CD4-positive, alpha-beta T cell treated with Interleukin-1 beta for 1 hour (primary cell): ENCODE results near the gene CALHM6.
"Not testable (repeated sequence)": the region's sequence is repeated elsewhere in the genome, so short reads cannot be mapped to it uniquely, and the experiment has no call there.

ENCODE experiments used
- DNase-seq, 2 donors: peaks; one replicate each; pipeline ENCODE4 v3.0.0-alpha.2; 2020 to 2022

CALHM6 gene

DNA sequence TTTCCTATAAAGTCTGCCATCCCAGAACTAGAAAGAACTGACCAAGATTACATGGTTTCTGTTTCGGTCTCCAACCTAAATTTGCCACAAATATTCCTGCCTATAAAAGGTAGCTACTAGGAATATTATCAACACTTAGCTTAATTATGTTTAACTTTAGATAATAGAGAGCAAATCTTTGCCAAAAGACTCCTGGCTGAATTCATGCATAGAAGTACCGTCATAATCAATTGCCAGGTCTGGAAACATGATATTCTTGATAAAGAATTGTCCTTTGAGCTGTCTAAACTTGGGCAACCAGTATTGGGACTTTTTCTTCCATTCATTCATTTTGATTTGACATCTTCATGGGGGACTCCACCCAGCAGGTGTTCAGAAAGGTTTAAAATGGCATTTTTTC is 22.4 kb downstream of the CALHM6 start:
- DNase-seq, result no peak

DNA sequence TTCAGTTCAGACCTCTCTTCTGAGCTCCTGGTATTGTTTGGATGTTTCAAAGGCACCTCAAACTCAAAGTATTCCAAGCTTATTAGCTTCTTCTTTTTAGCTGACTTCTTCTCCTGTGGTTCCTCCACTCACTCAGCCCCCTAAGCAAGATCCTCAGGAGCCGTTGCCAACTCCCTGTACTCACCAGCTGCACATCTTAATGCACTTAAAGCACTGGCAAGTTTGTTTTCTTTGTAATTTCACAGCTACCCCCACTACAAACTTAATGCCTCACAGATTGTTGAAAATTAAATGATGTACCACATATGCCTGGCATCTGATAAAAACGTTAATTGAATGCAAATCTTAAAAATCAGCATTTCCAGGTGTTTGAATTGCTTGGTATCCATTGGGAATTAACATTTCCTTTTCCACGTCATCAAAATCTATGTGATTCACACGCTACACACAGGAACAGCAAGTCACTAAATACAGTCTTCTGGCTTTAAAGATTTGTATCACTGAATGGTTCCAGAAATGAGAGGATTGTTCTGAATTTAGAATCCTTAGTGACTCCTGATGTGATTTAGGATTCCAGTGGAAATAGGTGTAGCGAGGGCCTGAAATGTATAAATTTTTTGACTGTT is 24.5 kb downstream of the CALHM6 start:
- DNase-seq, result no peak

DNA sequence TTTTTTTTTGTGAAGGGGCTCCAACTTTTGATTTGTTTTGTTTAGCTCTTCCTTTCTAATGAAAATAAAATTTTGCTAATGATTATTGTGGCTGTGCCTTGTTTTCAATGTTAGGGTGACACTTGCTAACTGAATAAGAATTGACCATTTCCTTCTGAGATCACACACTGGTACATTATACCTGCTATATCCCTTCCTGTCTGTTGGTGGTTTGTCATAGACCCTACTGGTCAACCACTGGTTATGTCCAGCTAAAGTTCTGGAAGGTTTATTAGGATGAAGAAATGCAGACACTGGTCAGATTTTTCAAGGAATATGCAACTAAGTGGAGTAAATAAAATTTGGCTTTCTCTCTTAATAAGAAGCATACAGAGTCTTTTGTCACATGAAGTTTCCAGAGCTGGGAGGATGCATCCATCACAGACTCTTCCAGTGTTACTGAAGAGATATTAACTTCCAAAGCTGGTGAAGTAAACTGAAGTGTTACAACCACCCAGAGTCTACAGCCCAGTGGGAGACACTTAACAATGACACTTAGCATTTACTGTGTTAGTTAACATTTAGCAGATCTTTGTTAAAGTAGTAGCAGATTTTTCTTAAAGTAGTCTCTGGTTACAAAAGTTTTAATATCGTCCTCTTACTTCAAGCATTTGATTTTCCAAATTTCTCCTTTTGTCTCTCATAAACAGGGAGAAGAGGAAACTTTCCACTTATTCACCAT is 30.6 kb downstream of the CALHM6 start:
- DNase-seq, result no peak

DNA sequence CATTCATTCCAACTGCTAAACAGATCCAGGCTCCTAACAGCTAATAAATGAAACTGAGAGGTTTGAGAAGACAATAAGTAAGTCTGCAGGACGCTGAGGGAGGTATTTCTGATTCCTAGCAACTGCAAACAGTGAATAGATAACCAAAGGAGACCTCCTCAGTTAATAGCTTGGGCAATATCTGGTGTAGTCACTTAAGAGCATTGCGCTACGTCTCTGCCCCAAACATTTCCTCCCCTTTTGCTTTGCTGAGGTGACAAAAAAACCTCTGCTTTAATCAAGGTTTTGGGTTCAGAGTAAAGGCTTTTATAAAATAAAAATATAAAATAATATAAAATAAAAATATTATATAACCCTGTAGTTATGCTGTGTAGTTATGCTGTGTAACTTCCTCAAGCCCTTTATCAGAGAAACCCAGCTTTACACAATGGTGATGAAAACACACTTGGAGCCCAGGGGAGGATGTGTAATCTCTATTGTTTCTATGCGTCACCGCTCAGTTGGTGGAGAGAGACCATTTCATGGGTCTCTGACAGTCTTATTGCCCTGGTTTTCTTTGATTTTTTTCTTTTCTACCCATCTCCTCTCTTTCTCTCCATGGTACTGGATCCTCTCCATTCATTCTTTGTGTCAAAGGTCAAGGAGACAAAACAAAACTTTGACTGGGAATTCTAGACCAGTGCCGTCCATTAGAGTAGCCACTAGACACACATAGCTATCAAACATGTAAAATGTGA is 31.3 kb downstream of the CALHM6 start:
- DNase-seq, result no peak

DNA sequence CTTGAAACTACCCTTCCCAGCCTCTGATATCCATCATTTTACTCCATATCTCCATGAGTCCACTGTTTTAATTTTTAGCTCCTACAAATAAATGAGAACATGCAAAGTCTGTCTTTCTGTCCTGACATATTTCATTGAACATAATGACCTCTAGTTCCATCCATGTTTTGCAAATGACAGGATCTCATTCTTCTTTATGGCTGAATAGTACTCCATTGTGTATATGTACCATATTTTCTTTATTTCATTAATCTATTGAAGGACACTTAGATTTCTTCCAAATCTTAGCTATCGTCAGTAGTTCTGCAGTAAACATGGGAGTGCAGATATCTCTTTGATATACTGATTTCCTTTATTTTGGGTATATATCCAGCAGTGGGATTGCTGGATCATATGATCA is 34.0 kb downstream of the CALHM6 start:
- DNase-seq, result not testable (repeated sequence)

DNA sequence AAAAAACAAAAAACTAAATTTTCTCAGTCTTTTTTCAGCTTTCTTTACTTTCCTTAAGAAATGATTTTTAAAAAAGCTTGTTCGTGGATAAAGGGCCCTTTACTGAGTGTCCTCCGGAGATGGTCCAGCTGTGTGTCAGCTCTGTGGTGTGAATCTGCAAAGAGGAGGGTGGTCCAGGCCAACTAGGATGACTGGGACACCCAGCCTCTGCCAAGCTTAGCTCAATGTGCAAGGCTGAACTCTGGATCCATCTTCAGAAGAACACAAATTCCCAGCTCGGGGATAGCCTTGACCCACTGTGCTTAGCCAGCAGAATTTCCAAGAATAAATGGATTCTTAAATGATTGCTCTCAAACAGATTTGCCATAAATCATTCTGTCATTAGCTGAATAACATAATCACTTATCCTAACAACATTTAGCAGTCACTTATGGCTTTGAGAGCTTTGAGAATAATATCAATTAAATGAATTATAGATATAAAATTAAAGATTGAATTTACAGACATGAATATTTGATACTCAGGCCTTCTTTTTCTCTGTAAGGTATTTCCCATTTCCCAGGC is 36.0 kb downstream of the CALHM6 start:
- no peak for DNase-seq

DNA sequence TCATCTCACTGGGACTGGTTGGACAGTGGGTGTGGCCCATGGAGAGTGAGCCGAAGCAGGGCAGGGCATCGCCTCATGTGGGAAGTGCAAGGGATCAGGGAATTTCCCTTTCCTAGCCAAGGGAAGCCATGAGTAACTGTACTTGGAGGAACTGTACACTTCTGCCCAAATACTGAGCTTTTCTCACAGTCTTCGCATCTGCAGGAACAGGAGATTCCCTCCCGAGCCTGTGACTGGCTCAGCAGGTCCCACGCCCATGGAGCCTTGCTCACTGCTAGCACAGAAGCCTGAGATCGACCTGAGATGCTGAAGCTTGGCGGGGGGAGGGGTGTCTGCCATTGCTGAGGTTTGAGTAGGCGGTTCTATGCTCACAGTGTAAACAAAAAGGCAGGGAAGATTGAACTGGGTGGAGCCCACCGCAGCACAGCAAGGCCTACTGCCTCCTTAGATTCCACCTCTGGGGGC is 39.8 kb downstream of the CALHM6 start:
- DNase-seq, result peak in 1 of 2 donors; percentile 1

DNA sequence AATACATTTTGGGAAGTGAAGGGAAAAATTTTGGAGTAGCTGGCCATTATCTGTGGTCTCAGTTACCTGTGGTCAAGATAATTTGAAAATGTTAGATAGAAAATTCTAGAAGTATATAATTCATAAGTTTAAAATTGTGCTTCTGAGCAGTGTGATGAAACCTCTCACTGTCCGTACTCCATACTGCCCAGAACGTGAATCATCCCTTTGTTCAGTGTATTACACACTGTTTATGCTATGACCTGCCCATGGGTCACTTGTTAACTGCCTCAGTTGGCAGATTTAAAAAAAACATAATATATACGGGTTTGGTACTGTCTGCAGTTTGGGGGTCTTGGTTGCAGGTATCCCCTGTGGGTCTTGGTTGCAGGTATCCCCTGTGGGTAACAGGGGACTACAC is 46.1 kb downstream of the CALHM6 start:
- DNase-seq, result no peak

DNA sequence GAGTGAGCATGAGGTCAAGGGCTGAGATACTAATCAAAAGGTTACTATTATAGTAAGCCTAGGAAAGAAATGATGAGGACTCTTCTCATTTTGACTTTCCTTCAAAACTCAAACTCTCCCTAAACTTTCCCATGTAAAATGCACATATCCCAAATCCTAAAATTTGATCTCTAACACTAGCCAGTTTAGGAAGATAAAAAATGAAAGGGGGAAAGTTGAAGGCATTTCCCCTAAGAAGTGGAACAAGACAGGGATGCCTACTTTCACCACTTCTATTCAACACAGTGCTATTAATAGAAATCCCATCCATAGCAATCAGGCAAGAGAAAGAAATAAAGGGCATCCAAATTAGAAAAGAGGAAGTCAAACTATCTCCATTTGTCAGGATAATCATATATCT is 47.4 kb downstream of the CALHM6 start:
- no peak for DNase-seq

DNA sequence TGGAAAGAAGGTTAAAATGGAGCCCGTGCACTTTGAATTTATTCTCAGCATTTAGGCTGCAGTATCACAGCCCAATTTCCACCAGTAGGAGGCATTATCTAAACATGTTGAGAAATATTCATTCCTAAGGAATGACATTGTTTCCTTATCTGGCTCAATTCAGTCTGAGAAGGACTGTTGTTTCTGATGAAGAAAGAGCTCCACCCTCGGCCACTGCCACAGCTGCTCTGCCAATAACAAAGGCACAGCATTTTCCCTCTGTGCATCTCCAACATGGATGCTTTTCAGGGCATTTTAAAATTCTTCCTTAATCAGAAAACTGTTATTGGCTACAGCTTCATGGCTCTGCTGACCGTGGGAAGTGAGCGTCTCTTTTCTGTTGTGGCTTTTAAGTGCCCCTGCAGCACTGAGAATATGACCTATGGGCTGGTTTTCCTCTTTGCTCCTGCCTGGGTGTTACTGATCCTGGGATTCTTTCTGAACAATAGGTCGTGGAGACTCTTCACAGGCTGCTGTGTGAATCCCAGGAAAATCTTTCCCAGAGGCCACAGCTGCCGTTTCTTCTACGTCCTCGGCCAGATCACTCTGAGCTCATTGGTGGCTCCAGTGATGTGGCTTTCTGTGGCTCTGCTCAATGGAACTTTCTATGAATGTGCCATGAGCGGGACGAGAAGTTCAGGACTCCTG is 50.4 kb downstream of the CALHM6 start, which contains the start of gene CALHM5:
Gene CALHM5 (plus strand): TSS at position 216 of the 687 bp plus-strand sequence. CDS start 58 bp downstream, at position 274.
- DNase-seq, result no peak

DNA sequence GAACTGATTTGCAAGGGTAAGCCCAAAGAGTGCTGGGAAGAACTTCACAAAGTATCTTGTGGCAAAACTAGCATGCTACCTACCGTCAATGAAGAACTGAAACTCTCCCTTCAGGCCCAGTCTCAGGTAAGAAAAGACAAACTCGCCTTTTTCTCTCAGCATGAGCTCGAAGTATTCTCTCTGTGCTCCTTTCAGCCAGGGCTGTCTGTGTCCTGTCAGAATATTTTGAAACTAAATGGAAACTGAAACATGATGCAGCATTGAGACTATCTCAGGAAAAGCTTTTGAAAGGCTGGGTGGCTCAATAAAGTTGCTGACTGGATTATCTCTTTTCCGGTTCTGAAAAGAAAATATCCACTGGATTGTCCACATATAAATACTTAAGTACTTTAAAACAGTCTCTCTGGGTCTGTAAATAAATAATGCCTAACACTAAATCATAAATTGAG is 51.0 kb downstream of the CALHM6 start:
- no peak for DNase-seq

DNA sequence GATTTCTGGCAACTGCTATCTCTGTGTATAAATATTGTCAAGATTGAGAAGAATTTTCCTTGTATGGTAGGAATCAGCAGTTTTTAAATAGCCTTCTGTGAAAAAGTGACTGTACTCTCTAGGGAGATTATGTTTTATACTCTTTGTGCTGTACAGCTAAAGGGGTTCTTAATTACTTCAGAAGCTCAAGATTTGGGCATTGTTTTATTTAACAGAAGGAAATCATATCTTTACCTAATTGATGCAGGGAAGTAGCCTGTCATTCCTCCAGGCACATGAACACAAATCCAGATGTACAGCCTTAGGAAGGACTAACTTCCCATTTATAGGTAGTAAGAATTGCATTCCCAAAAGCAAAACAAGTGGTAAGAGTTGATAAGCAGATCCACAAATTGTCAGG is 51.6 kb downstream of the CALHM6 start:
- no peak for DNase-seq
